ENCODE results near the gene PRR13. TPM values are rescaled to one million over a fixed set of nuclear protein-coding genes. Genes with fewer than 3 reads are reported as not detected.

The PRR13 gene
- total RNA-seq, 1 donor from 2014 or later: 29.0 TPM

DNA sequence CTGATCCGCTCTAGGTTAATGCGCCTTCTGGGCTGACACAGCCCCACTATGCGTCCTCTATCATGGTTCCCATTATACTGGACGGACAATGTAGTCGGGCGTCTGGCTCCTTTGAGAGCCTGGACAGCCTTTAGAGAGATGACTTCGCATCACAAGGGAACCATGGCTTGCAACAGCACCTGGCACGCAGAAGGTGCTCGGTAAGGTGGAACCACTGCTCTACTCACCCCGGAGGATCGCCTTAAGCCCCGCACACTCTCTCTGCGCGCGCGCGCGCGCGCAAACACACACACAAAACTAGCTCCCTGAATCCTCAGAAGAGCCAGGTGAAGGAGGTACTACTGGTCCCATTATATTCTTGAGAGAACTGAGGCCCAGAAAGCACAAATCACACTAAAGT is 50.7 kb downstream of the PRR13 start:
- no peak overlapping the region for H3K4me3 ChIP-seq (ENCODE audit: low read depth, low read length)
- TF ChIP-seq, protein P1, sequence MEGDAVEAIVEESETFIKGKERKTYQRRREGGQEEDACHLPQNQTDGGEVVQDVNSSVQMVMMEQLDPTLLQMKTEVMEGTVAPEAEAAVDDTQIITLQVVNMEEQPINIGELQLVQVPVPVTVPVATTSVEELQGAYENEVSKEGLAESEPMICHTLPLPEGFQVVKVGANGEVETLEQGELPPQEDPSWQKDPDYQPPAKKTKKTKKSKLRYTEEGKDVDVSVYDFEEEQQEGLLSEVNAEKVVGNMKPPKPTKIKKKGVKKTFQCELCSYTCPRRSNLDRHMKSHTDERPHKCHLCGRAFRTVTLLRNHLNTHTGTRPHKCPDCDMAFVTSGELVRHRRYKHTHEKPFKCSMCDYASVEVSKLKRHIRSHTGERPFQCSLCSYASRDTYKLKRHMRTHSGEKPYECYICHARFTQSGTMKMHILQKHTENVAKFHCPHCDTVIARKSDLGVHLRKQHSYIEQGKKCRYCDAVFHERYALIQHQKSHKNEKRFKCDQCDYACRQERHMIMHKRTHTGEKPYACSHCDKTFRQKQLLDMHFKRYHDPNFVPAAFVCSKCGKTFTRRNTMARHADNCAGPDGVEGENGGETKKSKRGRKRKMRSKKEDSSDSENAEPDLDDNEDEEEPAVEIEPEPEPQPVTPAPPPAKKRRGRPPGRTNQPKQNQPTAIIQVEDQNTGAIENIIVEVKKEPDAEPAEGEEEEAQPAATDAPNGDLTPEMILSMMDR (IDR thresholded peaks at IDR 0.05; ENCODE audit: insufficient read depth, low read length, severe bottlenecking): no peak
- DNase-seq (ENCODE audit: low read depth): no peak
- H3K27me3 ChIP-seq (ENCODE audit: control insufficient read depth, insufficient read depth, low read length): no peaks in the 10 kb centered on the region
- peaks cover 2% of the 10 kb centered on the region for H3K36me3 ChIP-seq (ENCODE audit: control insufficient read depth, insufficient read depth, low read length)
- FAIRE-seq: no peak

DNA sequence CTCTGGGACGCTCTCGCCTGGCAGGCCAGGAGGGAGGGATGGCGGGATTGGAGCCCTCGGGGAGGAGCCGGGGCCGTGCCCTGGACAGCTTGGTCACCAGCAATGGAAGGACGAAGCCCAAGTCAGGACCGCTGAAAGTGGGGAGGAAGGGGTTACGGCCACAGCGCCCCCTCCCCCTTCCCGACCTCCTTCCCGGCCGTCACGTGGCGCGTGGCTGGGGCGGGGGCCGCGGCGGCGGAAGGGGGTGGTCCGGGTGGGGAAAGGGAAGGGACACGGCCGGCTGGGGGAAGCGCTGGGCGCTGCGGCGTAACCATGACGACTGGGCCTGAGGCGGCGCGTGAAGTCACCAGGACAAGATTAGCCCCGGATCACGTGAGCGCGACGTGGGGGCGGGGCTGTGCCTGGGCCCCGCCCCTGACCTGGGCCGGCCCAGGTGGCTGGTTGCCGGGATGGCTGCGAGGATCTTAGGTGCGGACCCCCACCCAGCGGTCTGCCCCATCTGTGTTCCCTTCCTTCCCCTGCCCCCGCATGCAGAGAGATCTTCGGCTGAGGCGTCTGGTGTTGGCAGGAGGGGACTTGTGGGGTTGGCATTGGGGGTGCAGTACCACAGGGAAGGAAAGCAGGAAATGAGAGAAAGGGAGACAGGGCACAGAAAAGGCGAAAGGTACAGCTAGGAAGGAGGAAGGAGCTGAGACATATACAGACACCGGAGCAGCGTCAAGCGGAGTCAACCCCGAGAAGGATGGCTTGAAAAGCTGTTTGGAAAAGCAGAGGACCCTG is 51.5 kb downstream of the PRR13 start:
- H3K27me3 ChIP-seq (ENCODE audit: control insufficient read depth, insufficient read depth, low read length): no peaks in the 10 kb centered on the region
- TF ChIP-seq, protein P1 (IDR thresholded peaks at IDR 0.05; ENCODE audit: insufficient read depth, low read length, severe bottlenecking): no peak
- peak; percentile 65 for DNase-seq (ENCODE audit: low read depth)
- H3K4me3 ChIP-seq (ENCODE audit: low read depth, low read length): peak overlapping the region; percentile 54
- no peak for FAIRE-seq
- H3K36me3 ChIP-seq (ENCODE audit: control insufficient read depth, insufficient read depth, low read length): peaks cover under 1% of the 10 kb centered on the region

DNA sequence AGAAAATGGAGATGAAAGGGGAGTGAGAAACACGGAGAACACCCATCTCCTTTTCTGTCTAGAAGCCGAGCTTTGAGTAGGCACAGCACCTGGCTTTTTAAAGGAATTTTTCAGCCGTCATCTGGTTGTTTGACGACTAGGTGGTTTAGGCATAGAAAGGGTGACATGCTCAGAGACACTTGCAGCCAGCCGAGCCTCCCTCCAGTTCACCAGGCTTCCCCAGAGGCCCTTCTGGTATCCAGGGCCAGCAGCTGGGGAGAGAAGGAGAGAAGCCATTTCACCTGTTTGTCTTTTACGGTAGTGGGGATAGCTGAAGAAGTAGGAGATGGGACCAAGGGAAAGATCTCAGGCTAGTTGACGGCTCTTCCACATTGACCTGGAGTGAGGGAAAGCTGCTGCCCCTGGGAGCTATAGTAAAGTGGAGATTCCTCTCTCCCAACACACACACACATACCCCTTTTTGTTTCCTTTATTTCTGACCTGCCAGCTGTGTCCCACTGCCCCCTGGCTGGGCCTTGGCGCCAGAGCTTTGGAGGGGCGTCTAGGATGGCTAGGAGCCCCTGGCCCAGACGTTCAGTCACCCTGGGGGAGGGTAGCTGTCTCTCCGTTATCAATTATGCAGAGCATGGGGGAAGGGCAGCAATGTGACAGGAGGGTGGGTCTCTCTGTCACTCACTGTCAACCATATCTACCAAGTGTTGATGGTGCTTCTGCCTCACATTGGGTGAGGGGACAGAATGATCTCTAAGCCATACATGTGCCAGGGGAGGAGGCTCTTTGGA is 52.3 kb downstream of the PRR13 start:
- H3K4me3 ChIP-seq (ENCODE audit: low read depth, low read length): peak overlapping the region; percentile 54
- TF ChIP-seq, protein P1 (IDR thresholded peaks at IDR 0.05; ENCODE audit: insufficient read depth, low read length, severe bottlenecking): no peak
- FAIRE-seq (no peak), DNase-seq (ENCODE audit: low read depth) (no peak)
- H3K27me3 ChIP-seq (ENCODE audit: control insufficient read depth, insufficient read depth, low read length): no peaks in the 10 kb centered on the region
- H3K36me3 ChIP-seq (ENCODE audit: control insufficient read depth, insufficient read depth, low read length): no peaks in the 10 kb centered on the region

Other genes starting within 250 kb of the PRR13 start
- gene ITGB7, start 234.5 kb upstream of the PRR13 start, total RNA-seq: 8.4 and 15.7 TPM in 2 replicates
- gene RARG, start 209.5 kb upstream of the PRR13 start, total RNA-seq: 24.7 and 74.6 TPM in 2 replicates
- gene ESPL1, start 173.4 kb upstream of the PRR13 start, total RNA-seq: 0.26 and 1.4 TPM in 2 replicates
- 341 and 429 TPM in 2 replicates for gene PFDN5, start 146.2 kb upstream of the PRR13 start, total RNA-seq
- 24.3 and 29.7 TPM in 2 replicates for gene MYG1, start 142.0 kb upstream of the PRR13 start, total RNA-seq
- 28.9 and 31.9 TPM in 2 replicates for gene AAAS, start 120.1 kb upstream of the PRR13 start, total RNA-seq
- gene SP7, start 105.4 kb upstream of the PRR13 start, total RNA-seq: not detected in 2 replicates
- 23.7 and 30.0 TPM in 2 replicates for gene SP1, start 61.6 kb upstream of the PRR13 start, total RNA-seq
- gene AMHR2, start 17.9 kb upstream of the PRR13 start, total RNA-seq: not detected in 2 replicates
- 128 and 133 TPM in 2 replicates for gene PCBP2, start 10.4 kb downstream of the PRR13 start, total RNA-seq
- gene MAP3K12, start 57.7 kb downstream of the PRR13 start, total RNA-seq: 2.0 and 3.9 TPM in 2 replicates
- gene TARBP2, start 59.5 kb downstream of the PRR13 start, total RNA-seq: 27.6 and 32.4 TPM in 2 replicates
- not detected in 2 replicates for gene NPFF, start 65.8 kb downstream of the PRR13 start, total RNA-seq
- 5.3 and 6.4 TPM in 2 replicates for gene ATF7, start 184.6 kb downstream of the PRR13 start, total RNA-seq
- gene ATP5MC2, start 234.3 kb downstream of the PRR13 start, total RNA-seq: 91.7 and 121 TPM in 2 replicates